ENCODE data around the gene TXNRD2.
"Not testable (repeated sequence)": the region's sequence is repeated elsewhere in the genome, so short reads cannot be mapped to it uniquely, and the experiment has no call there.

The TXNRD2 gene

GRCh38 chr22:19845054-19845722, 96.4 kb downstream of the TXNRD2 start:
- ATAC-seq = peak; percentile 21

DNA sequence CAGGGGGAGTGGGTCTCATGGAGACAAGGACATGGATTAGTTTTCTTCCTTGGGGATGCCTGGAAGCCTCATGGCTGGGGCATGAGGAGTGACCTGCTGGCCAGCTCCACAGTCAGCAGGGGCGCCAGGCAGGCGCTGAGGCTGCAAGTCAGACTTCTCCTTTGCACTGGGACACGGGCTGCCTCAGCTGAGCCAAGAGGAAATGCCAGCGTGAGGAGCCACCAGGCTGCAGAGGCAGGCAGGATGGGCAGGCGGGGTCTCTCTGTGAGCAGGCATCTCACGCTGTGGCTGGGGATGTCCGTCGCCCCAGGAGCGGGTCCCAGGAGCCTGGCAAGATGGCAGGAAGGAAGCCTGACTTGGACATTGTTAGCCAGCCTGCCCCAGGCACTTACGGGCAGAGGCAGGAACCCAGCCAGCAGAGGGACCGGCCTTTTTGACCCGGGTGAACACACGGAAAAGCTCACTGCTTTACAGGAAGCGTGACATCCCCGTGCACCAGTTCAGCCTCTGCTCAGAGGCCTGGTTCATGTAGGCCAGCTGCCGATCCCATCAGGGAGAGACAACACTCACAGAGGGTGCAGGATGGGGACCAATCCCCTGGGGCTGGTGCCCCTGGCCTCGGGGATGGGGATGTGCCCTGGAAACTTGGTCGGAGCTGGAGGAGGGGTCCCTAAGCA, 97.1 kb downstream of the TXNRD2 start:
- DNase-seq (peak; percentile 13), ATAC-seq (peak; percentile 15)

More at GRCh38 chr22:19845054-19845722, 96.4 kb downstream of the TXNRD2 start:
- DNase-seq = no peak

- ATAC-seq (no peak), DNase-seq (no peak)
Measured at GRCh38 chr22:19843857-19844376, 97.7 kb downstream of the TXNRD2 start.

GRCh38 chr22:19843107-19843856, 98.3 kb downstream of the TXNRD2 start:
- ATAC-seq (no peak), DNase-seq (no peak)

- ATAC-seq (no peak), DNase-seq (no peak)
Measured at GRCh38 chr22:19842393-19843106, 99.1 kb downstream of the TXNRD2 start.

DNA sequence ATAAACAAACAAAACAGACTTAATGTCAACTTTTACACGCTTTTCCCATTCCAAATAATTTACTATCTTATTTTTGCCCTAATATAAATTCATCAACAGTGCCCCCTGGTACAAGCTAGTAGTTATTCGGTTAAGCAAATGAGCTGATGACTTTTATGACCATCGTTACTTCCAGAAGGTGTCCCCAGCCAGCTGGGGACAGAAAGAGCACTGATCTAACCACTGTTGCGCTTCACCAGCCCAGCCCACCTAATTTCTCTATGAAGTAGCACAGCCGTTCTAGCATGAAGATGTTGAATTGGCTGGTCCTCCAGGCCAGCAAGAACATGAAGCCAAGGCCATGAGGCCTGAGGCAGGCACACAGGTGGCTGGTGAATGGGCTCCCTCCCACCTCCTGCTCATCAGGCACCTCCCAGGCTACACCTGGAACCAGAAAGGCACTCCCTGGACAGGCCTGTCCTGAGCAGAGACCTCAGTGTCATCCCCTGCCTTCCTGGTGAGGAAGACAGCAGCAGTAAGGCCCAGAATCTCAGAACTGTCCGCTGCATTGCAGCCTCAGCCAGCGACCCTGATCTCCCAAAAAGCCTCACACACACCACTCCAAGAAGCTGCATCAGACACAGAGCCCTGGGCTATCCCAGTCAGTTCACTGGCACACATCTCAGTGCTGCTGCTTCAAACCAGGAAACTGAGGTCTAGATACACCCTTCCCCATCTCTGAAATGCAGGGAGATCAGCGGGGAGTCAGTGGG, 99.8 kb downstream of the TXNRD2 start:
- DNase-seq = no peak

DNA sequence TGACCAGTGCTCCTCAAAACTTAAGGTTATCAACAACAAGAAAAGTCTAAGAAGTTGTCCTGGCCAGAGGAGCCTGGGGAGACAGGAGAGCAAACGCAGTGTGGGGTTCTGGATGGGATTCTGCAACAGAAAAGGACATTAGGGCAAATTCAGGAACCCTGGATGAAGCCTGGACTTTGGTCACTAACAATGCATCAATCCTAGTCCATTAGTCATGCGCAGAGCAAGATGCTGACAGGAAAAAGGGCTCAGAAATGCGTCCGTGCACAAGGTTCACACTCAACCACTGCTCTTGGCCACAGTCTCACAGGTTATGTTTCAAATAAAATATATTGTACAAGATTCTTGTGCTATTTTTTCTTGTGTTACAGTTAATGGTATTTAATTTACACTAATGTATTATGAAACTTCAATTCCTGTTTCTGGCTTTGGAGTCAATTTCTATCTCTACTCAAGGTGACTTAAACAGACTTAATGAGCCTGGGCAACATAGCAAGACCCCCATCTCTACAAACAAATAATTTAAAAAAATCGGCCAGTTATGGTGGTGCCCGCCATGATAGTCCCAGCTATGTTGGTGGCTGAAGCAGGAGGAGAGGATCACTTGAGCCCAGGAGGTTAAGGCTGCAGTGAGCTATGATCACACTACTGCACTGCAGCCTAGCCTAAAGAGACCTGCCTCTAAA, 100.5 kb downstream of the TXNRD2 start:
- DNase-seq = no peak
- no peak for ATAC-seq

More for the DNA sequence above, 99.8 kb downstream of the TXNRD2 start:
- ATAC-seq = no peak

DNA sequence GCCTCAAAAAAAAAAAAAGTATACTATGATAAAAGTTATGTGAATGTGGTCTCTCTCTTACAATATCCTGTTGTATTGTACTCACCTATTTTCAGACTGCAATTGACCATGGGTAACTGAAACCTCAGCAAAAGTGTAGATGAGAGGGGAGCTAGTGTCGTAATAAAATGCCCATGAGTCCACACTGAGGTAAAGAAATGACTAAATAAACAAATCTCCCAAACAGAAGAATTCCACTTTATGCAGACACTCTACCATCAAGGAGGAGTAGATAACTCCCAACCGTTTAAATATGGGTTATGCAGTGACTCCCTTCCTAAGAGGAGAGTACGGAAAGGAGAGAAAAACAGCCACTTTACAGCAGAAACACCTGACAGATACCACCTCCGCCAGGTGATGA, 101.6 kb downstream of the TXNRD2 start:
- ATAC-seq = no peak
- DNase-seq = no peak

DNA sequence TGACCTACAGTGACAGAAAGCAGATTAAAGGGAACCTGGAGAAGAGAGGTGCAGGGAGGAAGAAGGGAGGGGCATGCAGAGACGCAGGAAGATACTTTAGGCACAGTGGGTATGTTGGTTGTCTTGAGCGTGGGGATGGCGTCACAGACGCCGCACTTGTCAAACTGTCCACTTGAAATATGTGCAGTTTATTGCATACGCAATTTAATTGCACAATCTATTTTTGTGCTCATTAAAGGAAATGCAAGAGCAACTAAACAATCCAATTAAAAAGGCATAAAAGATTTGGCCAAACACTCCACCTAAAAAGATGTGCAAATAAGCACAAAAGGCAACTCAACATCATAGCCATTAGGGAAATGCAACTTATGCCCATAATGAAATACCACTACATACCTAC, 103.7 kb downstream of the TXNRD2 start:
- DNase-seq (no peak), ATAC-seq (no peak)

DNA sequence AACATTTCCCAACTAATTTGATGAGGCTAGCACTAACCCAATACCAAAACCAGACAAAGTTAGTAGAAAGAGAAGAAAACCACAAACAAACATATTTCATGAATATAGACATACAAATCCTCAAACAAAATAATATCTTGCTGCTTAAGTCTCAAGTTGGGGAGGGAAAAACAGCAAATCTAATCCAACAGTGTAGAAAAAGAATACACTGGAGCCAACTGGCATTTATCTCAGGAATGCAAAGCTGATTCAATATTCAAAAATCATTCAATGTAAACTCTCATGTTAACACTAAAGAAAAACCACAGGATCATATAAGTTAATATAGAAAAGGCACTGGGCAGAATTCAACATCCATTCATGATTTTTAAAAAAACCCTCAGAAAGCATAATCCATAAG, 105.1 kb downstream of the TXNRD2 start:
- no peak for DNase-seq
- no peak for ATAC-seq

- ATAC-seq (no peak), DNase-seq (no peak)
Measured at GRCh38 chr22:19834599-19834998, 107.0 kb downstream of the TXNRD2 start.

DNA sequence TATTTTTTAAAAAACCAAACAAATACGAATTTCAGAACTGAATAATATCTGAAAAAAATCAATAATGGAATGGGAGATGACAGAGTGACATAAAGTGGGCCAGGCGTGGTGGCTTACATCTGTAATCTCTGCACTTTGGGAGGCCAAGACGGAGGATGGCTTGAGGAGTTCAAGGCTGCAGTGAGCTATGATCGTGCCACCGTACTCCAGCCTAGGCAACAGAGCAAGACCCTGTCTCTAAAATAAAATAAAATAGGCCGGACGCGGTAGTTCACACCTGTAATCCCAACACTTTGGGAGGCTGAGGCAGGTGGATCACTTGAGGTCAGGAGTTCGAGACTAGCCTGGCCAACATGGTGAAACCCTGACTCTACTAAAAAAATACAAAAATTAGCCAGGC, 108.3 kb downstream of the TXNRD2 start:
- DNase-seq, ATAC-seq: not testable (repeated sequence)

DNA sequence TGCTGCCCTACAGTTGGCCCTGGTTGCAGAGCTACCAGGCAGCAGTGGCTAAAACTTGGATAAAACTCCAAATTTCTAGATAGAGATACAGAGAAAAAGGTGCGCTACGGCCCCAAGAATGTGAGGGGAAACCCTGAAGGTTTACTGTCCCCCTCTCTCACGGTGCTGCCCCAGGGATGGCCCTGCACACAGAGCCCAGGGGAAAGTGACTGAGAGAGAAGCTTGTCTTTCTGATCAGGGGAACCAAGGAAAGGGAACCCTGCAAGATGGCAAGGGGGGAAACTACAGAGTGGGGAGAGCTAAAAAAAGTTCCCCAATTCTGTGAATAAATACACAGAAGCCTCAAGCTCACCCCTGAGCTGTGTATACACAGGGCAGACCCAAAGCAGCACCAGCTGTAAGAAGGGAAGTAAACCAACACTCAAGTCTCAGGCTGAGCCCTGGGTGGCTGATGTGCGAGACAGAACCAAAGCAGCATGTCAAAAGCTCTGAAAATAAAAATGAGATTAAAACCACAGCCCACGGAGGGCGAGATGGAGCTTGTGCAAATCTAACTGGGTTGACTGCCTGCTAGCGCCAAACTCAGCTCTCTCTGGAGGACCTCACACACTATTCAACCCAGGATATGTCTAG, 109.0 kb downstream of the TXNRD2 start:
- DNase-seq = no peak
- ATAC-seq = no peak

DNA sequence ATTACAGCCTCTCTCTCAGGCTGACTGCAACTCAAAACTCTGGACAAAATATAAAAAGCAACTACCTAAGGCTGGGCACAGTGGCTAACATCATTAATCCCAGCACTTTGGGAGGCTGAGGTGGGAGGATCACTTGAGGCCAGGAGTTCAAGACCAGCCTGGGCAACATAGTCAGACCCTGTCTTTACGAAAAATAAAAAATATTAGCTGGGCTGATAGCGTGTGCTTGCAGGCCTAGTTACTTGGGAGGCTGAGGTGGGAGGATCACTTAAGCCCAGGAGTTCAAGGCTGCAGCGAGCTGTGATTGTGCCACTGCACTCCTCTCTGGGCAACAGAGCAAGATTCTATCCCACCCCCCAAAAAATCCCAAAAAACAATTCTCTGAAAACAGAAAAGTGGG, 109.6 kb downstream of the TXNRD2 start:
- not testable (repeated sequence) for ATAC-seq, DNase-seq

GRCh38 chr22:19831016-19831415, 110.6 kb downstream of the TXNRD2 start:
- DNase-seq = no peak
- ATAC-seq = no peak

- ATAC-seq = no peak
Measured at GRCh38 chr22:19828035-19828401, 113.6 kb downstream of the TXNRD2 start.

GRCh38 chr22:19827341-19828034, 114.1 kb downstream of the TXNRD2 start:
- DNase-seq (no peak), ATAC-seq (no peak)

More at GRCh38 chr22:19828035-19828401, 113.6 kb downstream of the TXNRD2 start:
- no peak for DNase-seq

DNA sequence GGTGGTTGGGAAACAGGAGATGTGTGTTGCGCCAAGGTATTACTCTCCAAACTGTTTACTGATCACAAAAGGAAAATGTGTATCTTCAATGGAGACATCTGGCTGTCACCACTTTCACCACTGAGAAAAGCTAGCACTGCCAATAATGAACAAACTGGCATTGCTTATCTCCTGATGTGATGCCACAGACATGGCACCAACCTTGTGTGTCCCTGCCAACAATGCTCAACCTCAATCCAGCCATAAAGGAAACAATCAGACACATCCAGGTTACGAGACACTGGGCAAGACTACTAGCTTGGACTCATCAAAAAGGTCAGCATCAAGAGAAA, 115.0 kb downstream of the TXNRD2 start:
- no peak for DNase-seq
- ATAC-seq = no peak

DNA sequence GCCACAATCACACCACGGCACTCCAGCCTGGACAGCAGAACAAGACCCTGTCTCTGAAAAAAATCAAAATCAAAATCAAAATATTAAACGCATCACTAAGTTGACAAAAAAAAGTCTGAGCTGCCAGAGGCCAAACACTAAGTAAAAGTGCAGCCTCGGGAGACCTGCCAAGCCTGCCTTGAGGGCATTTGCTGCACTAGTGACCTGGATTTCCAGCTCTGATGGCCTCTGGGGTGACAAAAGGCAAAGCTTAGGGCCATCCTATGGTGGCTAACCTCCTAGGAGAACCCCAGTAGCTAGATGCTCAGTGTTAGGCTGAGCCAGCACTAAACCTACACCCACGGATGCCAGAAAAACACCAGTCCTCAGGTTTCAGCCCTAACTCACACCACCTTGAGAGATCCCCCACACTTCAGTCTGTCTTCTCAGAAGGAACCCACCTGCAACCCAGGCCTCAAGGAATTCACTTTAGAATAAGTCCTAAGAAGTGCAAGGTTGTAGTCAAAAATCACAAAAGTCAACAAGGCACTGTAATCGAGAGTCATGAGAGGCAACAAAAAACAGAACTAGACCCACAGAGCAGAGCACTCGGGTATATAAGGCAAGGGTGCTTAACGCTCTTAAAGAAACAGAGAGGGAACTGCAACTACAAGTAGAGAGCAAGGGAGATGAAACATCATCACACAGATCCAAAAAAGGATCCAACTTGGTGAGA, 115.6 kb downstream of the TXNRD2 start:
- DNase-seq = no peak
- ATAC-seq = no peak
